GM12875 (cell line): ENCODE results near the gene CYB5D1.

Experiments used
- H3K4me3 ChIP-seq: one replicate; pipeline ENCODE4 v1.5.1; 2011; ENCODE audit warnings: low read depth, low read length, control low read depth
- TF ChIP-seq, protein P1 (sequence below): IDR thresholded peaks from 2 replicates; pipeline ENCODE4 v1.5.1; 2011; ENCODE audit warnings: low read depth, mild to moderate bottlenecking, control low read depth, inconsistent platforms, low read length, moderate library complexity, borderline replicate concordance; ENCODE audit not compliant: insufficient read depth

The CYB5D1 gene

DNA sequence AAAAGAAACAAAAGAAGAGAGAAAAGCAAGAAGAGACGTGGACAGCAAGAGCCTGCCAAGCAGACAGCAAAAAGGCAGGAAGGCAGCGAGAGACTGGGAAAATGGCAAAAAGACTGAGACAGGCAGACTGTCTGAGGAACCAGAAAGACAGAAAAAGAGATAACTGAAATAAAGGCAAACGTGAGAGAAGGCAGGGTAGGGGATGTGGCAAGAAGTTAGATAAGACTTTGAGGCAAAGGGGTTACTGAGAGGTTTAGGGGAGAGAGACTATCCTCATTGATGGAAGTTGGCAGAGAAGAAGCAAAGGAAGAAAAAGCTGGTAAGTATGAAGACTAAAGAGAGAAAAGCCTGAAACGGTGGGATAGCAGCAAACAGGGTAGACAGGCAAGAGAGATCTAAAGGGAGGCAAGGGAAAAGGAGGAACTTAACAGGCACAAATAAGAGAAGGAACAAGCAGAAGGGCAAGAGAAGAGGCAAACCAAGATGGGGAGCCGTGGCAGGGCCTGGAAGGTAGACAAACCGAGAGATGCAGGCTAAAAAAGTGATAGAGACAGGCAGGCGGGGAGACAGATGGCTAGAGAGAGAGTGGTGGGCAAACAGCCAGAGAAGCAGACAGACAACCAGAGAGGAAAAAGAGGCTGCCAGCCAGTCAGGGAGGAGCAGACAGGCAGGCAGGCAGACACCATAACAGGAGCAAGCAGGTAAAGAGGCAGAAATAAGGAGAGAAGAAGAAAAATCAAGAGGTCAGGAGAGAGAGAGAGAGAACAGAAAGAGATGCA is 23.7 kb downstream of the CYB5D1 start:
- TF ChIP-seq, protein P1, sequence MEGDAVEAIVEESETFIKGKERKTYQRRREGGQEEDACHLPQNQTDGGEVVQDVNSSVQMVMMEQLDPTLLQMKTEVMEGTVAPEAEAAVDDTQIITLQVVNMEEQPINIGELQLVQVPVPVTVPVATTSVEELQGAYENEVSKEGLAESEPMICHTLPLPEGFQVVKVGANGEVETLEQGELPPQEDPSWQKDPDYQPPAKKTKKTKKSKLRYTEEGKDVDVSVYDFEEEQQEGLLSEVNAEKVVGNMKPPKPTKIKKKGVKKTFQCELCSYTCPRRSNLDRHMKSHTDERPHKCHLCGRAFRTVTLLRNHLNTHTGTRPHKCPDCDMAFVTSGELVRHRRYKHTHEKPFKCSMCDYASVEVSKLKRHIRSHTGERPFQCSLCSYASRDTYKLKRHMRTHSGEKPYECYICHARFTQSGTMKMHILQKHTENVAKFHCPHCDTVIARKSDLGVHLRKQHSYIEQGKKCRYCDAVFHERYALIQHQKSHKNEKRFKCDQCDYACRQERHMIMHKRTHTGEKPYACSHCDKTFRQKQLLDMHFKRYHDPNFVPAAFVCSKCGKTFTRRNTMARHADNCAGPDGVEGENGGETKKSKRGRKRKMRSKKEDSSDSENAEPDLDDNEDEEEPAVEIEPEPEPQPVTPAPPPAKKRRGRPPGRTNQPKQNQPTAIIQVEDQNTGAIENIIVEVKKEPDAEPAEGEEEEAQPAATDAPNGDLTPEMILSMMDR: no peak
- H3K4me3 ChIP-seq: peak overlapping the region; percentile 8

DNA sequence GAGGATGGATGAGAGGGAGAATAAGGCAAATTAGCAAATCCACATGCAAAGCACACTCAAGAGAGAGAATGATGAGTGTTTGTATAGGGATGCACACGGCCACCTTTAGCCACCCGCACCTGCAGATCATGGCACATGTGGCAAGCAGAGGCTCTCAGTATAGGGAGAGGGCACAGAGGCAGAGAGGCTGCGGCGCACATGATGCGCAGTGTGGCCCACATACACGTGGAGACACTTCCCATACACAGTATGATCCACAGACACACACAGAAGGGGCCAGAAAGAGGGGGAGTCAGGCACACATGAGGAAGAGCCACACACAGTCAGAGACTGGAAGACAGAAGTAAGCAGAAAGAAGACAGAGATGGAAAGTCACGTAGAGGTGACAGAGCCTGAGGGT is 24.3 kb downstream of the CYB5D1 start:
- no peak overlapping the region for H3K4me3 ChIP-seq
- TF ChIP-seq, protein P1: no peak

DNA sequence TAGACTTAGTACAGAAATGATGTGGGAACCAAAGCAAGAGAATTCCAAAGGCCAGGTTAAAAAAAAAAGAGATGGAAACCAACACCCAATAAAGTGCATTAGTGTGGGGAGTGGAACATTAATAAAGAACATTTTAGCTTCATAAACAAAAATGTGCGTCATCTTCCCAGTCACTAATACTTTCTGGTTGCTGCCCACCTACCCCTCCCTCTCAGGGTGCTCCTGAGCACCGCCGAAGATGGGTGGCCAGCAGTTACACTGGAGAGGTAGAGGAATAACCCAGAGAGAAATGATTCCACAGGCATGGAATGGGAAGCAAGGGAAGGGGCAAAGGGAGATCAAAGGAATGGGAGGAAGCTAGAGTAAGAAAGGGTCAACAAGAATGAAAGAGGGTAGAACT is 24.8 kb downstream of the CYB5D1 start:
- TF ChIP-seq, protein P1: no peak
- no peak overlapping the region for H3K4me3 ChIP-seq

DNA sequence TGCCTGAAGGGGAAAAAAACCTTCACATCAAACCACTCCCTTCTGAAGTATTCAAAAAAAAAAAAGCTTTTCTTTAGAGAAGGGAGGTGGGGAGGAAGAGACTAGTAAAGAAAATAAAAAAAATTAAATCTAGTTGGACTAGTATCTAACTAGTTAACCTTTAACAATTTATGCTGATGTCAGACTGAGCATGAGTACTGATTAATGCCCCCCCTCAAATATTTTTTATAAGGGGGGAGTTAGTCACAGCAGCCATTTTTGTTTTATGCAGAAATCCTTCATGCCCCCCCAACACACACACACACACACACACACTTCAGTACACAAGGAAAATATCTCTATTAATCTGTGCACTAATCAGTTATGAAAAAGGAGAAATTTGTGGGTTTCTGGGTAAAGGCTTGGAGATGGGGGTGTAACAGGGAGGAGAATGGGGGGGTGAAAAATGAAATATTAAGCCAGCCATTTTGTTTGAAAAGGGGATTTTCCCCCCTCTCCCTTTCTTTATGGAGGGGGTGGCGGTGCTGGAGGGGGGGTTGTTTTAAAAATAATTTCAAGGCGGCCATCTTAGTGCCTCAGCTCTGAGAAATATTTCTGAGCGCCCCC is 26.1 kb downstream of the CYB5D1 start:
- TF ChIP-seq, protein P1: no peak

DNA sequence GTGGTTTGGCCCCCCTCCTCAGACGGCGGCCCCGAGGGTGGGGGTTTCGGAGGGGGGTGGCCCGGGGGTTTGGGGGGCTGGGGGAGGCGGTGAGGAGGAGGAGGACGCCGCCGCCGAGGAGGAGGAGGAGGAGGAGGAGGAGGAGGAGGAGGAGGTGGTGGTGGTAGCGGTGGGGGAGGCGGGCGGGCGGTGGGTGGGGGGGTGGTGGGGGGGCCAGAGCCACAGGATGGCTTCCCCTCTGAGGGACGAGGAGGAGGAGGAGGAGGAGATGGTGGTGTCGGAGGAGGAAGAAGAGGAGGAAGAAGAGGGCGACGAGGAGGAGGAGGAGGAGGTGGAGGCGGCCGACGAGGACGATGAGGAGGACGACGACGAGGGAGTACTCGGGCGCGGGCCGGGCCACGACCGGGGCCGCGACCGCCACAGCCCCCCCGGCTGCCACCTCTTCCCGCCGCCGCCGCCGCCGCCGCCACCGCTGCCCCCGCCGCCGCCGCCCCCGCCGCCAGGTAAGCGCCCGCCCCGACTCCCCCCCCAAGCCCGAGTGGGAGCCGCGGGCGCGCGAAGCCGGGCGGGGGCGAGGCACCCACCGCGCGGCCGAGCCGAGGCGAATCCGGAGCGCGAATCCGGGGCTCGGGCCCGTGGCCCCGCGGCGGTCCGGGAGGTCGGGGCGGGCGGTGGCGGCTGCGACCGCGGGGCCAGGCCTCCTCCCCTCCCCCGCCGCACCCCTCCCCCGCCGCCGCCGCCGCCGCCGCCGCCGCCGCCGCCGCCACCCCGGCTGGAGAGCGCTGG is 27.0 kb downstream of the CYB5D1 start:
- TF ChIP-seq, protein P1: no peak
- H3K4me3 ChIP-seq: peak overlapping the region; percentile 92

More for the DNA sequence above, 26.1 kb downstream of the CYB5D1 start:
- no peak overlapping the region for H3K4me3 ChIP-seq

DNA sequence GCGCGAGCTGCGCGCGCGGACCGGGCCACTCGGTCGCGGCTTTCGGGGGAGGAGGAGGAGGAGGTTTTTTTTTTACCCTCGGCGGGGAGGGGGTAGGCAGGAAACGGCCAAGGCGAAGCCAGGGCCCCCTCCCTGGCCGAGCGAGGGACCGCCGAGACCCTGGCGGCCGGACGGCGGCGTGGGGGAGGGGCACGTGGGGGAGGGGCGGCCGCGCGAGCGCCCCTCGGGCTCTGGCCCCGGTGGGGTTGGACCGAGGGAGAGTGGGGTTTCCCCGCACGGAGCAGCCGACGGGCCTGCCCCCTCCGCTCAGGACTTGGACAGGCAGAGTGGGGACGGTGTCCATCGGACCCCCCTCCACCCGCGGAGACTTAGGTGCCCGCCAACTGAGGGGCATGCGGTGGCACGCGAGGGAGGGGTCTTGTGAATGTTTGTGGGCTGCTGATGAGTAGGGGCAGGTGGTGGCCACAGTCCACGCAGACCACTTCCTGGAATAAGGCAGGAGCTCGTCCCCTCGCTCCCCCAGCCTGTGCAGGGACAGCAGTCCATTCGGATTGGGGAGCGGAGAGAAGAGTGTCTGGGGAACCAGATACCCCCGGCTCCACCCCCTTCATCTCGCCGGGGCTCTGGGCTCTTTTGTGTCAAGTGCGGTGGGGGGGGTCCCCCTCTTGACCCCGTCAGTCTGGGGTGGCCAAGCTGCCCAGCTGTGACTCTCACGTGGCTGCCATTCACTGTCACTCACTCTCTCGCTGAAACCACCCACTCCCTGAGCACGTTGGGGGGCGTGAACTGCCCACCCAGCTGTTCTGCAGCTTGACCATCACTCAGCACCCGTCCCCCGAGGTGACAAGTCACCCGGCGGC is 27.8 kb downstream of the CYB5D1 start:
- peak overlapping the region; percentile 92 for H3K4me3 ChIP-seq
- TF ChIP-seq, protein P1: no peak; the same call in 1 of the 2 replicates
